ENCODE measurements around the gene FKBP3. TPM values are rescaled to one million over a fixed set of nuclear protein-coding genes. Genes with fewer than 3 reads are reported as not detected.

The FKBP3 gene
- total RNA-seq, 1 experiment from 2014 or later: 157 TPM

GRCh38 chr14:45073231-45073879 lies 60.9 kb downstream of the FKBP3 start:
- H3K9me3 Mint-ChIP-seq: no peaks in the 10 kb centered on the region
- H3K4me2 ChIP-seq (ENCODE audit: insufficient read depth, insufficient read length, low read length): no peak overlapping the region
- no peak overlapping the region for H2BK15ac ChIP-seq (ENCODE audit: low read depth, low read length)
- H3K27ac Mint-ChIP-seq: no peak overlapping the region
- H3K79me1 ChIP-seq (ENCODE audit: insufficient read depth, low read depth, low read length, poor library complexity, severe bottlenecking): no peaks in the 10 kb centered on the region
- no peak overlapping the region for H2BK5ac ChIP-seq (ENCODE audit: insufficient read length, low read length)
- H3K27me3 Mint-ChIP-seq (ENCODE audit: low read depth): no peaks in the 10 kb centered on the region
- no peak overlapping the region for H3K4ac ChIP-seq (ENCODE audit: low read depth, low read length)
- no peak overlapping the region for H3T11ph ChIP-seq (ENCODE audit: low read length)
- no peak overlapping the region for H2BK12ac ChIP-seq (ENCODE audit: insufficient read length, low read depth, low read length)
- no peak overlapping the region for H3K9ac ChIP-seq (ENCODE audit: extremely low read depth, insufficient read length, low read length)
- no peak overlapping the region for H3K56ac ChIP-seq (ENCODE audit: insufficient read length, low read depth, low read length)
- no peaks in the 10 kb centered on the region for H4K20me1 ChIP-seq (ENCODE audit: control insufficient read depth, insufficient read depth, insufficient read length)
- H2BK120ac ChIP-seq (ENCODE audit: low read depth, low read length, poor library complexity, severe bottlenecking): no peak overlapping the region
- no peak for DNase-seq
- no peaks in the 10 kb centered on the region for H3K23me2 ChIP-seq (ENCODE audit: insufficient read length, low read depth, low read length, poor library complexity, severe bottlenecking)
- no peaks in the 10 kb centered on the region for H3K4me1 ChIP-seq (ENCODE audit: insufficient read depth, low read length)
- no peak overlapping the region for H3K27ac ChIP-seq (ENCODE audit: insufficient read length, low read depth, low read length)
- no peaks in the 10 kb centered on the region for H3K27me3 ChIP-seq (ENCODE audit: insufficient read depth, low read length)
- H3K9me3 ChIP-seq (ENCODE audit: control insufficient read depth, low read depth, low read length): no peaks in the 10 kb centered on the region
- H3K14ac ChIP-seq (ENCODE audit: insufficient read depth, low read length): no peak overlapping the region
- H3K4me3 Mint-ChIP-seq: no peak overlapping the region
- no peak overlapping the region for H4K8ac ChIP-seq (replicated peaks; ENCODE audit: insufficient read length, low read depth, low read length)
- H2BK20ac ChIP-seq (ENCODE audit: low read depth, low read length, poor library complexity, severe bottlenecking): no peak overlapping the region
- no peak overlapping the region for H3K18ac ChIP-seq (ENCODE audit: insufficient read length, low read depth, low read length)
- peaks cover 5 to 9% of the 10 kb centered on the region in 2 experiments; a peak in 3 of 4 replicates for H3K4me1 Mint-ChIP-seq
- no peak for TF ChIP-seq CTCF (conservative IDR thresholded peaks at IDR 0.05)
- H2AFZ ChIP-seq (ENCODE audit: low read length): no peak overlapping the region
- H3K79me2 ChIP-seq (ENCODE audit: insufficient read depth, low read length): no peaks in the 10 kb centered on the region
- no peak overlapping the region for H4K91ac ChIP-seq (ENCODE audit: insufficient read length, low read depth, low read length)
- H3K23ac ChIP-seq (ENCODE audit: insufficient read length, low read depth, low read length): no peak overlapping the region
- H4K5ac ChIP-seq (ENCODE audit: insufficient read length, low read depth, low read length): no peak overlapping the region
- H3K36me3 Mint-ChIP-seq (ENCODE audit: insufficient read depth in 1 of 3, low read depth in 3 of 3): peaks cover 2 to 9% (median 5%) of the 10 kb centered on the region in 3 experiments; a peak in 5 of 7 replicates
- H2AK5ac ChIP-seq (ENCODE audit: insufficient read length, low read length): no peak overlapping the region
- WGBS (ENCODE audit: extremely low coverage, insufficient read length, low lambda C conversion rate): no CpG with 5 or more reads among the region's 5 CpGs

Data from H9 (cell line).